H54 (cell line): ENCODE results near the gene EPSTI1.
"Not testable (repeated sequence)": the region's sequence is repeated elsewhere in the genome, so short reads cannot be mapped to it uniquely, and the experiment has no call there.

ENCODE experiments used
- DNase-seq: peaks from one replicate; pipeline ENCODE4 v3.0.0; 2011; ENCODE audit warnings: low spot score, mixed read lengths; ENCODE audit not compliant: insufficient read length
- FAIRE-seq: peaks from 3 replicates; lab custom pipeline; 2011; peaks lifted over from hg19 to GRCh38; lab: Jason Lieb, UNC
- POLR2A ChIP-seq: IDR thresholded peaks from 2 replicates; pipeline ENCODE4 v1.6.1; 2011; ENCODE audit warnings: low read depth, mild to moderate bottlenecking, low read length

EPSTI1 gene

DNA sequence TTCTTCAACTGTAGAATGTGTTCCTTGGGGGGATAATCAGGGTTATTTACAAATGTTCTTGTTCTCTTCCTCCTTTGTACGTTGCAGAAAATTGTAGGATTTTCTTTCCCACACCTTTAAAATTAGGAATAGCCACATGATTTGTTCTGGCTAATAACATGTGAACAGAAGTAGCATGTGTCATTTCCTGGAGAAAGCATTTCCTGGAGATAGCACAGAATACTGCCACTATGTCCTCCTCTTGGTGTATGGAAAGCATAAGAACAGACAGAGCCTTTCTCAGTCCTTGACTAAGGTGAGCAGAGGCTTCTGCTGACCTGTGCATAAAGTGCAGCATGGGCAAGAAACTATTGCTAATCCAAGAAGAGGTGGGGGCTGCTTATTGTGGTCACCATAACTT lies 108.9 kb downstream of the EPSTI1 start:
- no peak for TF ChIP-seq POLR2A

GRCh38 chr13:42880056-42880605 lies 111.9 kb downstream of the EPSTI1 start:
- no peak for DNase-seq
- no peak for TF ChIP-seq POLR2A
- no peak for FAIRE-seq

More for the DNA sequence above, 108.9 kb downstream of the EPSTI1 start:
- DNase-seq (no peak), FAIRE-seq (no peak)

DNA sequence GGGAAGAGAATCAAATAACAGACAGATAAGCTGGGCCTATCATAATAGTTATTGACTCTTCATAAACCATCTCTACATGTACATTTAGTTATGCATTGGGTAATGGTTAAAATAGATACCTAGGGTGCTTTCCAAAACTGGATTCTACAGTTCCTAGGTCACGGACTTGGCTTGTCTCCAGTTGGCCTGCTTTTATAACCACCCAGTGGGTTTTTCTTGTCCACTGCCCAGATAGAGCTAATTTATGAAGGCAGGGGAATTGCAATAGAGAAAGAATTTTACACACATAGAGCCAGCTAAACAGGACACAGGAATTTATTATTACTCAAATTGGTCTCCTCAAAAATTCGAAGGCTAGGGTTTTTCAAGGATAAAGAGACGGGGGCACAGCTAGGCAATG lies 113.3 kb downstream of the EPSTI1 start:
- no peak for FAIRE-seq
- DNase-seq, result no peak
- TF ChIP-seq POLR2A, result no peak

DNA sequence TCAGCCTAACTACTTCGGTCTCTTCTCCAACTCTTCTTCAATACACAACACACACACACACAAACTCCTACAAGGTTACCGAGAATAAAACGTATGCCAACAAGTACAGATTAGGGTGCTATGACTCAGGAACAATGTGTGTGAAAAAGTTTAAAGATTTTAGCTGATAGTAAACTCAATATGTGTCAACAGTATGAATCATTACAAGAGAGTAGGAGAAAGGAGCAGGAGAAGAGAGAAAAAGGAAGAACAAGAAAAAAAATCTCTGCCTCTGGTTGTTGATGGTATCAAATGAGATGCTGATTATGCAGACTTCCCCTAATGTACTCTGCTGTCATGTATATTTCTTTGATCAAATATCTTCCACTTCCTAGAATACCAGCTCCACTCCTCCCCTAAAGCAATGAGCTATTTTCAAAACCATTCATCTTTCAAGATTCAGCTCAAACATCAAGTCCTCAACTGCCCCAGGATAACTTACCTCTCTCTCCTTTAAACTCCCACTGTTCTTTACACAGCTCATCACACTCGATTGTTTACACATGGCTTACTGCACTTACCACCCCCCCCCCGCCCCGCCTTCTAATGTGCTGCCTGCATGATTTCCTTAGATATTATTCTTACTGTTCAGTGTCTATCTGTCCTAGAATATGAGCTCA lies 115.0 kb downstream of the EPSTI1 start:
- no peak for DNase-seq
- FAIRE-seq, result no peak
- TF ChIP-seq POLR2A, result no peak

DNA sequence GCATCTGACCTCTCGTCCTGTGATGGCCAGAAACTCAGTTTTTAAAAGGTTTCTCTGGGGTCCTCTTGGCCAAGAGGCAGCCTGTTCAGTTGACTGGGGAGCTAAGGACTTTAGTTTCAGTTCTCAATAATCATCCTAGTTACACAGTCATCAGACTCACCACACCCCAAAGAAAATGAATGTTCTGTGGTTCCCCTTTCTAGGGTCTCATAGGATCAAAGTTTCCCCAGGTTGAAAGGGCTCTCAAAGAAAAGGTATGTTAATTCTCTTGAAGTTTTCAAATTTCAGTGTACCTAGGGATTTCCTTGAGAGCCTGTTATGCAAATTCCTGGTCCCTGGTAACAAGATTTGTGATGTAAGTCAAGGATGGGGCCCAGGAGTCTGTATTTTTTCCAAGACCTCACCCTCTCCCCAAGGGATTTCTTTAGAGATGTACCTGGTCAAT lies 115.7 kb downstream of the EPSTI1 start:
- DNase-seq (no peak), FAIRE-seq (no peak)
- TF ChIP-seq POLR2A, result no peak

DNA sequence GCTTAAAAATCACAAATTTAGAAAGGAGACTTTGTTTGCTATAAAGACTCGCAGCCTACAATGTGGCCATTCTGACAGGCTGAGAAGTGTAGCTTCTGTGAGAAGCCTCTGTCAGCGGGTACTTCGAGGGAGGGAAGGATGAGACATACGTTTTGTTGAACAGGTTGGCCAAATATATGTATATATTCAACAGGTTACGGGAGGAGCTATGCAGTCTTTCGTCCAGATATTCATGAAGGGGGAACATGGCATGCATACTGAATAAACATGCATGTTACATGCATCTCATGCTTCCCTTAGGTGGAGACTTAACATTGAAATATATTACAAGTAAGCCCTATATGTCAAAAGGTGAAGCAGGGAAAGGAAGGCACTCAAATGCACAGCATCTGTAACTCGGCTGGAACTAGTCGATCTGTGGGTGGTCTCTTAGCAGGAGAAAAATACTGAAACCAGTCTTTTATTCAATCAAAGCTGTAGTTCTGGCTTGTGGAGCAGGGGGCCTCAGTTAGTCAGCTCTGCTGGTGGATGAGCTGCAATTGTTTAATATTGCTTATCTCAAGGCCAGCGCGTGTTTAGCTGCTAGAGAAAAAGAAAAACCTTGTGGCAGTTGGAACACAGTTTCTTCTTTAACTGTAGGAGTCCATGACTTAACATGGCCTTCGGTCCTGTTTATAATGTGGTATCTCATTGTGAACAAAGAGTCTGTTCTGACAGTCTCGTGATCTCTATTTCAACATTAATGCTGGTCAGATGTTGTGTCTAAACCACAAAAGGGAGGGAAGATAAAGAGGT lies 116.4 kb downstream of the EPSTI1 start:
- no peak for FAIRE-seq
- TF ChIP-seq POLR2A, result no peak
- no peak for DNase-seq

- FAIRE-seq (no peak), DNase-seq (no peak)
- no peak for TF ChIP-seq POLR2A
These were observed 117.8 kb downstream of the EPSTI1 start for GRCh38 chr13:42874221-42874620.

- no peak for TF ChIP-seq POLR2A
- no peak for FAIRE-seq
- DNase-seq, result no peak
These were observed 119.0 kb downstream of the EPSTI1 start for GRCh38 chr13:42873081-42873480.

DNA sequence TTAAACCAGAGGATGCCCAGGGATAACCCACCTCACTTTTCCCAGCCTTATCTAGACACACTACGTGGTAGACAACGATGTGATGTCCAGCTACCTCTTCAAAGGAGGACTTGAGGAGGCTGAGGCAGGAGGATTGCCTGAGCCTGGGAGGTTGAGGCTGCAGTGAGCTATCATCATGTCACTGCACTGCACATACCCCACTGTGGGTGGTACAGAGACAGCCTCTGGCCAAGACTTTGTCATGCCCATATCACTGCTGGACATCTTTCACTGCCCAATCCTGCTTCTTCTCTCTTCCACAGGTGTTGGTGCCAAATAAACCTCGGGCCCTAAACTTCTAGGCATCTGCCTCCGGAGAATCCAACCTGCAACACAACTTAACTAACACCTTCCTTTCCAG lies 124.8 kb downstream of the EPSTI1 start:
- FAIRE-seq (no peak), DNase-seq (no peak)
- TF ChIP-seq POLR2A, result no peak

GRCh38 chr13:42865768-42866102 lies 126.3 kb downstream of the EPSTI1 start:
- TF ChIP-seq POLR2A, result no peak
- FAIRE-seq (no peak), DNase-seq (no peak)

GRCh38 chr13:42864952-42865767 lies 126.9 kb downstream of the EPSTI1 start:
- FAIRE-seq (no peak), DNase-seq (no peak)
- TF ChIP-seq POLR2A, result no peak

GRCh38 chr13:42862370-42862769 lies 129.7 kb downstream of the EPSTI1 start:
- not testable (repeated sequence) for DNase-seq, FAIRE-seq

GRCh38 chr13:42860485-42860884 lies 131.6 kb downstream of the EPSTI1 start:
- FAIRE-seq, result no peak
- no peak for DNase-seq
- no peak for TF ChIP-seq POLR2A

- no peak for FAIRE-seq
- DNase-seq, result no peak
- no peak for TF ChIP-seq POLR2A
These were observed 132.3 kb downstream of the EPSTI1 start for GRCh38 chr13:42859760-42860159.
